Kidney epithelial cell (primary cell): Measurements from ENCODE around the gene EEF1AKMT4. TPM values are rescaled to one million over a fixed set of nuclear protein-coding genes. Genes with fewer than 3 reads are reported as not detected.
"Not testable (repeated sequence)": the region's sequence is repeated elsewhere in the genome, so short reads cannot be mapped to it uniquely, and the experiment has no call there.

Experiments
- DNase-seq: peaks from one replicate; pipeline ENCODE4 v3.0.0-alpha.2; 2010; ENCODE audit warnings: low read depth
- H3K27me3 ChIP-seq: 2 replicates; pipeline ENCODE4 v1.6.0; 2011; ENCODE audit warnings: low read length; ENCODE audit not compliant: control insufficient read depth, insufficient read depth
- H3K36me3 ChIP-seq: 2 replicates; pipeline ENCODE4 v1.5.1; 2011; ENCODE audit warnings: low read length; ENCODE audit not compliant: control insufficient read depth, insufficient read depth
- H3K4me3 ChIP-seq: 2 replicates; pipeline ENCODE4 v1.5.1; 2011; ENCODE audit warnings: low read depth, mild to moderate bottlenecking, control low read depth, low read length
- CTCF ChIP-seq: IDR thresholded peaks from 2 replicates; pipeline ENCODE4 v1.5.1; 2011; ENCODE audit warnings: mild to moderate bottlenecking, moderate library complexity, low read length, control low read depth, inconsistent platforms; ENCODE audit not compliant: insufficient read depth, poor library complexity, severe bottlenecking
- total RNA-seq: library from RNA; depleted of rRNA; stranded (reverse); fragments of >200 nt; gene quantifications from 2 replicates; pipeline ENCODE4 v1.2.3, GENCODE V29; 2015

Gene EEF1AKMT4
- total RNA-seq, 1 donor from 2014 or later = 6.3 TPM

- DNase-seq = no peak
- no peak for TF ChIP-seq CTCF
- Histone ChIP-seq H3K4me3 (peak overlapping the region; percentile 3), H3K36me3 (no peaks in the 10 kb centered on the region), H3K27me3 (peaks cover 34% of the 10 kb centered on the region)
Observed at GRCh38 chr3:184259878-184260723, 10.6 kb downstream of the EEF1AKMT4 start.

- peaks cover 34% of the 10 kb centered on the region for H3K27me3 ChIP-seq
- H3K36me3 ChIP-seq = no peaks in the 10 kb centered on the region
- TF ChIP-seq CTCF = no peak
- peak overlapping the region; percentile 50 for H3K4me3 ChIP-seq
- no peak for DNase-seq
Observed at GRCh38 chr3:184260724-184261269, 11.3 kb downstream of the EEF1AKMT4 start.

- TF ChIP-seq CTCF = no peak
- no peak for DNase-seq
- peaks cover 34% of the 10 kb centered on the region for H3K27me3 ChIP-seq
- H3K4me3 ChIP-seq = peak within 1 kb of the TSS; percentile 50
- H3K36me3 ChIP-seq = no peaks in the 10 kb centered on the region
Observed at GRCh38 chr3:184261270-184261853, 11.9 kb downstream of the EEF1AKMT4 start, which contains the start of gene CAMK2N2. CAMK2N2 (minus strand) TSS chr3:184261553; CDS start chr3:184261285, 268 bp downstream.

- no peak for TF ChIP-seq CTCF
- no peak for DNase-seq
- Histone ChIP-seq H3K4me3 (peak overlapping the region; percentile 50), H3K36me3 (no peaks in the 10 kb centered on the region), H3K27me3 (peaks cover 34% of the 10 kb centered on the region)
Observed at GRCh38 chr3:184261854-184262763, 12.6 kb downstream of the EEF1AKMT4 start.

GRCh38 chr3:184262764-184263179 lies 13.3 kb downstream of the EEF1AKMT4 start:
- Histone ChIP-seq H3K27me3 (peaks cover 34% of the 10 kb centered on the region), H3K36me3 (no peaks in the 10 kb centered on the region), H3K4me3 (peak overlapping the region; percentile 50)
- TF ChIP-seq CTCF = no peak
- no peak for DNase-seq

- H3K4me3 ChIP-seq, DNase-seq, H3K27me3 ChIP-seq, H3K36me3 ChIP-seq: not testable (repeated sequence)
Observed at GRCh38 chr3:184267249-184267648, 17.8 kb downstream of the EEF1AKMT4 start.
